Measurements from ENCODE around the gene CETN3.
"Not testable (repeated sequence)": the region's sequence is repeated elsewhere in the genome, so short reads cannot be mapped to it uniquely, and the experiment has no call there.

CETN3 gene

DNA sequence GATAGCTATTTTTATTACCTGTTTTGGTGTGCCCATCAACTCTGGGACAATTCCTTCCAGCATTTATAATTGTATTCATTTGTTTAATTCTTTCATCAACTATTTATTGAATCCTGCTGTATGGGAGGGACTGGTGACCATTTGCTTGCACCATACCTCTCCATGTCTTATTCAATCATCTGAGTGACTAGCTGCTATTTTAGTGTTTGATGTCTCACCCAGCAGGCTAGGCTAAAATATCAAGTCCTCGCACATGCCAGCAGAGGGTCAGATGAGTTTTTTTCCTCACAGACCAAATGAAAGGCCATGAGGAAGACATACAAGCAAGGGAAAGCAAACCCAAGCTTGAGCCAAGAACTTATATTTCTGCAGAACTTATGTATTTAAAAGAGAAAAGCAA lies 63.9 kb downstream of the CETN3 start:
- no peak overlapping the region for H3K4me2 ChIP-seq
- no peaks in the 10 kb centered on the region for H3K27me3 ChIP-seq
- no peak overlapping the region for H3K27ac ChIP-seq
- no peaks in the 10 kb centered on the region for H3K36me3 ChIP-seq
- H3K9ac ChIP-seq, result no peak overlapping the region
- TF ChIP-seq Cebpa-rat (IDR thresholded peaks at IDR 0.05), result no peak
- no peaks in the 10 kb centered on the region for H4K20me1 ChIP-seq
- H3K9me3 ChIP-seq (replicated peaks in 1 of 11), result no peaks in the 10 kb centered on the region
- no peaks in the 10 kb centered on the region for H3K4me1 ChIP-seq
- no peak overlapping the region for H3K4me3 ChIP-seq

GRCh38 chr5:90344689-90345088 lies 64.9 kb downstream of the CETN3 start:
- H3K27ac ChIP-seq, result no peak overlapping the region
- H3K27me3 ChIP-seq, result no peaks in the 10 kb centered on the region
- no peaks in the 10 kb centered on the region for H3K4me1 ChIP-seq
- H4K20me1 ChIP-seq, result no peaks in the 10 kb centered on the region
- H3K9ac ChIP-seq, result no peak overlapping the region
- H3K36me3 ChIP-seq, result no peaks in the 10 kb centered on the region
- no peak for TF ChIP-seq Cebpa-rat (IDR thresholded peaks at IDR 0.05)
- no peak overlapping the region for H3K4me2 ChIP-seq
- no peaks in the 10 kb centered on the region for H3K9me3 ChIP-seq (replicated peaks in 1 of 11)
- H3K4me3 ChIP-seq, result no peak overlapping the region

DNA sequence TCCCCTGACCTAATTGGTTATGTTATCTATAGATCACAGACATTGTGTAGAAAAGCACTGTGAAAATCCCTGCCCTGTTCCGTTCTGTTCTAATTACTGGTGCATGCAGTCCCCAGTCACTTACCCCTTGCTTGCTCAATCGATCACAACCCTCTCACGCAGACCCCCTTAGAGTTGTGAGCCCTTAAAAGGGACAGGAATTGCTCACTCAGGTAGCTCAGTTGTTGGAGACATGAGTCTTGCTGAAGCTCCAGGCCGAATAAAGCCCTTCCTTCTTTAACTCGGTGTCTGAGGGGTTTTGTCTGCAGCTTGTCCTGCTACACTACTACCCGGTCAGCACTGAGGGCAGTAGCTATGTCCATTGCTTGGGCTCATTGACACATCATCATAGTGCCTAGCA lies 65.8 kb downstream of the CETN3 start:
- not testable (repeated sequence) for H3K9ac ChIP-seq; H3K4me2 ChIP-seq; H3K27ac ChIP-seq; H4K20me1 ChIP-seq; H3K4me1 ChIP-seq; H3K36me3 ChIP-seq; H3K27me3 ChIP-seq; H3K9me3 ChIP-seq (replicated peaks in 1 of 11); H3K4me3 ChIP-seq

GRCh38 chr5:90342576-90342975 lies 67.0 kb downstream of the CETN3 start:
- H4K20me1 ChIP-seq, result no peaks in the 10 kb centered on the region
- H3K9ac ChIP-seq, result no peak overlapping the region
- no peaks in the 10 kb centered on the region for H3K36me3 ChIP-seq
- H3K27me3 ChIP-seq, result no peaks in the 10 kb centered on the region
- no peak overlapping the region for H3K27ac ChIP-seq
- H3K4me2 ChIP-seq, result no peak overlapping the region
- peaks cover 0 to 5% (median 0%) of the 10 kb centered on the region in 10 experiments; a peak in 3 of 20 replicates for H3K4me1 ChIP-seq
- no peak for TF ChIP-seq Cebpa-rat (IDR thresholded peaks at IDR 0.05)
- H3K4me3 ChIP-seq, result no peak overlapping the region
- no peaks in the 10 kb centered on the region for H3K9me3 ChIP-seq (replicated peaks in 1 of 11)

All from BLaER1 treated with 17β-estradiol and CSF1 and Interleukin-3, amounts not matched to agents 10 nM and 100 nM (cell line).